HG02571 (cell line): ENCODE data around the gene BTLA.
"Not testable (repeated sequence)": the region's sequence is repeated elsewhere in the genome, so short reads cannot be mapped to it uniquely, and the experiment has no call there.

Experiments used
- ATAC-seq: cut with Tn5 transposase; IDR thresholded peaks from one replicate; pipeline ENCODE4 v1.9.1; 2021; ENCODE audit warnings: mild to moderate bottlenecking, moderate library complexity; ENCODE audit not compliant: unreplicated experiment

BTLA gene, protein sequence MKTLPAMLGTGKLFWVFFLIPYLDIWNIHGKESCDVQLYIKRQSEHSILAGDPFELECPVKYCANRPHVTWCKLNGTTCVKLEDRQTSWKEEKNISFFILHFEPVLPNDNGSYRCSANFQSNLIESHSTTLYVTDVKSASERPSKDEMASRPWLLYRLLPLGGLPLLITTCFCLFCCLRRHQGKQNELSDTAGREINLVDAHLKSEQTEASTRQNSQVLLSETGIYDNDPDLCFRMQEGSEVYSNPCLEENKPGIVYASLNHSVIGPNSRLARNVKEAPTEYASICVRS

DNA sequence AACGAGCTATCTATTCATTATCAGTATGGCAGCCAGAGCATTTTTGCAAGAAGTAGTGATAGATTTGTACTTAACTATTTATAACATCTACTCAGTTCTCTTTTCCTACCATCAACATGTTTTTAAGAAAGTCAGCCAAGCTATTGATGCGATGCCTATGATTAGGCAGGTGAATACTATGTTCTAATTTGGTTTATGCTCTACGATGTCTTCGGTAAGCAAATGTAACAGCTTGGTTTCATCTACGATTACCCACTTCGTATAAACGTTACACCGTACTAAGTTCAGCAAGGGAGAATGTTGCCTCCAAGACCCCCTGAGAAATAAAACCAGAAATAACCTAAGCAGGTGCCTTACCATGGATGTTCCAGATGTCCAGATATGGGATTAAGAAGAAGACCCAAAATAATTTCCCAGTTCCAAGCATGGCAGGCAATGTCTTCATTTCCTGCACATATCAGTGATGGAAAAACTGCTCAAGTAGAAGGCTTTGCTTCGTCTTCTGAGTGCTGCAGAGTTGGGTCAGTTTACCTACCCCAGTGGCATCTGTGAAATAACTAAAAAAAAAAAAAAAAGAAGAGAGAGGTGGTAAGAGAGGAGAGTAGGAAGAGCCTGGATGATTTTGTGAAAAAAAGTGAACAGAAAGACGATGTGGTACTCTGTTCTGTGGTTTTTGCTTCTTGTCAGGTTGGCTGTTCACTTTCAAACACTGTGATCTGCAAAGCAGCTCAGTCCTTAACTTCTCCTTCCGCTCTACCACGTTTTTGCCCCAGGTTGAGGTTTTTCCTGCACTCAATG lies at the start of gene BTLA:
BTLA (minus strand) TSS at position 559 of the 798 bp plus-strand sequence; CDS start at position 445, 114 bp downstream.
- ATAC-seq = peak; percentile 49

DNA sequence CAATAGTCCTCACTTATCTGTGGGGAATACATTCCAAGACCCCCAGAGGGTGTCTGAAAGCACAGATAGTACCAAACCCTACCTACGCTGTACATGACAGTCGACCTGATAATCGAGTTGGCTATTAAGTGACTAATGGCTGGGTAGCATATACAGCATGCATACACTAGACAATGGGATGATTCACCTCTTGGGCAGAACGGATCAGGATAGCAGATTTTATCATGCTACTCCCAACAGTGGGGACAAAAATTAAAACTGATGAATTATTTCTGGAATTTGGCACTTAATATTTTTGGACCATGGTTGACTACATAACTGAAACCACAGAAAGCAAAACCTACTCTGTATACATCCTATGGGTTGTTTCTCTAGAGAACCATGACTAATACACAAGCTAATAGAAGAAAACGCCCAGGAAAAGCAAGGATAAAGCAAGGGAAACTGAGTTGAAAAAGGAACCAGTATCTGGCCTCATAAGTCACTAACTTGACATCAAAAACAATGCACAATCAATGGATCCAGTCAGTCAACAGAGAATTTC lies 47.0 kb upstream of the BTLA start:
- ATAC-seq = no peak

DNA sequence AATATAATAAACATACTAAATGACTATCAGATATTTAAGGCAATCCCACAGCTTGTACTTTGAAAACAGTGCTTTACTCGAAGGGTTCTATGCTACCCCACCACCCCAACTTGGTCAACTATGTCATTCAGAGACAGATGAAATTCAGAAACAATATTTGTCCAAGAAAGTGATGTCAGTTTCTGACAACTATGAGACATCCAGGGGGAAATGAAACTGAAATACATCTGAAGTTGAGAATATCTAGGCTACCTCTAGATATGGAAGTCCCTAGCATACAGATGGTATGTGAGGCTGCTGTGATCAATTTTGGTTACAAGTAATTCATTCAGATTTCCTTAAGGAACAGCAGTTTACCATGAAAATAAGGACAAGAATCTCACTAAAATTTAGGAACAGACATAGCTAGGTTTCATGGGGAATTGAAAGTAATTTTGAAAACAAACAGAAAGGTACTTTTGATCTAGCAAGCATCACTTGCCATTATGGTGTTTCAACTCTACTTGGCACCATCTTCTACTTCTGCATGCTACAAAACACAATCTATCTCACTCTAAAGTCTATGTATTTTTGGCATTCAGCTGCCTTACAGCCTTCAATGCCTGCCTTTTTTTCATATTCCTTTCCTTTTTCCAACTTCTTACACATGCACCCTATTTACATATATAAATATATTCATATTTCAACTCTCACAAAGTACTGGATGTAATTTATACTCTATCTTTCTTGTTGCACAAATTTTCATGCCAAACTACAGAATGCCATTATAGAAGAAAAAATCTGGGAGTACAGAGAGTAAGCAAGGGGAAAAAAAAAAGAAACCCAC lies 40.8 kb upstream of the BTLA start:
- peak; percentile 91 for ATAC-seq

DNA sequence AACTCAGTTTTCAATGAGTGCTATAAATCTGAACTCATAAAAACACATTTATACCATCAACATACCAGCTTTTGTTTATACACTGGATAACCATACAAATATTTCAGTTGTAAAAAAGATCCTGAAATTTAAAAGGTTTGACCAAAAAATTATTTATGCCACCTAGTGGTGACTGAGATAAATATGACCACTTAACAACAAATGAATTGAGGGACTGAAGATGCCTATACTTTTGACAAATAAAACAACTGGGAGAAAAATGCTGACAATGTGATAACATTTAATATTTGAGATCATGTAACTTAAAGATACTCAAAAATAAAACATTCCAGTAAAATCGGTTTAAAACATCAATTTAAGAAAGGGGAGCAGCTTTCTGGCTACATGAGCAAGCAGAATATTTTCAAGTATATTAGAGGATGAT lies 32.1 kb upstream of the BTLA start:
- no peak for ATAC-seq

DNA sequence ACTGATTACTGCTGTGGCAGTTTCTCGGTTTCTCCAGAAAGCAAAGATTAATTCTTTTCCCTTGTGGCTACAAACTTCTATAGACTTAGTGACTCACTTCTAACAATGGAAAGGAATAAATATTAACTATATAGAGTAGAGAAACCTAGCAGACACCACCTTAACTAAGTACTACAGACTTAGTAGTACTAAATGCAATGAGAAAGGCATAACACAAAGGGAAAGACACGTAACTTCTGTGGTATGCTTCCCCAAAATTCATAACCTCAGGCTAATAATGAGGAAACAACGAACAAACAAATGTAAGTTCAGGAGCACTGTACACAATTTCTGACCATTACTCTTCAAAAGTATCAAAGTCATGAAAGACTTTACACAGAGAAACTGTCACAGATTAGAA lies 31.3 kb upstream of the BTLA start:
- no peak for ATAC-seq

DNA sequence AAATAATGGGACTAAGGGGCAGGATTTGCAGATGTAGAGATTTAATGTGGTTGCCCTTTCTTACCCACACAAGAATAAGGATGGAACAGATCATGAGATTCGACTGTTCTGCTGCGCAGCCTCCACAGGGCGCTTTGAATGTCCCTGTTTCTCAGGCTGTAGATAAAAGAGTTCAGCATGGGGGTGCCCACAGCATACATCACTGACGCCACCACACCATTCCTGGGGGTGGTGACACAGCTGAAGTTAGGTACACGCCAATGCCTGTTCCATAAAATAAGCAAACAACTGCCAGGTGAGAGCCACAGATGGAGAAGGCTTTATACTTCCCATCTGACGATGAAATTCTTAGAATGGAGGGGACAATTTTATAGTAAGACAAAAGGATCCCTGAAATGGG lies 24.9 kb upstream of the BTLA start:
- ATAC-seq = not testable (repeated sequence)

DNA sequence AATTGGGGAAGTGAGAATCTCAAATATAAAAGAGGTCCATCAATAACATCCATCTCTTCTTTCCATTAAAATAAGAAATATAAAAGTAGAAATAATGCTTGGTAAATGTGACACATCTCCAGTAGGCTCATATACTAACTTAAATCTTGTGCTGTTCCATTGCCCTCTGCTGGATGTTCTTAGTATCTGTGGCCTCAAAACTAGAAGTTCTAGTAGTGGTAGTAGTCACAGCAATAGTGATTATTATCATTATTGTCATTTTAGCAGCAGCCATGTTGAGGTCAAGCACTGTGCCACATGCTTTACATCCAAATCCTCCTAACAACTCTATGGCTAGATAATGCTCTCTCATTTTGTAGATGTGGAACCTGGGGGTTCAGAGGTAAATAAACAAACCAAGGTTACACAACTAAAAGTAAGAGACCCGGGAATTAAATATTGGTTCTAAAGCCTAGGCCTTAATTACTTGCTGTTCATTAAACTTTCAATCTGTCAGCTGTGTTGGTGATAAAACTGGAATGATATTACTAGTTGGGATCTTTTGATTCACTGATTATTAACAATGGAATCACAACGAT lies 20.2 kb upstream of the BTLA start:
- peak; percentile 41 for ATAC-seq

DNA sequence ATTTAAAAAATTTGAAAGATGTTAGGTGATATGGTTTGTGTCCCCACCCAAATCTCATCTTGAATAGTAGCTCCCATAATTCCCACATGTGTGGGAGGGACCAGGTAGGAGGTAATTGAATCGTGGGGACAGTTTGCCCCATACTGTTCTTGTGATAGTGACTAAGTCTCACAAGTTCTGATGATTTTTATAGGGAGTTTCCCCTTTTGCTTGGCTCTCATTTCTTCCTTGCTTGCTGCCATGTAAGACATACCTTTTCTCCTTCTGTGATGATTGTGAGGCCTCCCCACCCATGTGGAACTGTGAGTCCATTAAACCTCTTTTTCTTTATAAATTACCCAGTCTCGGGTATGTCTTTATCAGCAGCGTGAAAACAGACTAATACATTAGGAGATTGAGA lies 19.7 kb upstream of the BTLA start:
- ATAC-seq = not testable (repeated sequence)

DNA sequence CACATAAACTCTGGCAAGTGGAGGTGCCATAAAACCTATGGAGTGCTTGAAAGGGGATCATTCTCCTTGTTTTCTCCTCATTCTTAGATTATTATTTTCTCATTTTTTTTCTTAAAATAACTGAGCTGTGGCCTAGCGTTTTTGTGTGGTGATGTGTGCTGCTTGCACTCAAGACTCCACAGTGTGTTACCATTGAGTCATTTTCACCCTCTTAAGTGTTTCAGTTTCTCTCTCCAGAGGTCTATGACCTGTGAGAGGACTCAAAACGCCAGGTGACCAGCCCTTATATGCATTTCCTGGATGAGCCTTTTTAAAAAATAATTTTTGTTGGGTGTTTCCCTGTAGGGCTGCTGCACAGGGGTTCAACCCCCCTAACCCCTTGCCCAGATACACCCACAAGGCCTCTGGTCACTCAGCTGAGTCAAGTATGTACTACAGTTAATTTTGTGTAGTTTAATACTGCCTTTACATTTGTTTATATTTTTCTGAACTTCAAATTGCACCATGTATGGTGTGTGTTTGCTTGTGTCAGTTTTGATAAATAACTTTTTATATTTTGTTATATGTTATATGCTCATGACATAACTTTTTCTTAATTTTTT lies 15.4 kb upstream of the BTLA start:
- ATAC-seq = peak; percentile 99

DNA sequence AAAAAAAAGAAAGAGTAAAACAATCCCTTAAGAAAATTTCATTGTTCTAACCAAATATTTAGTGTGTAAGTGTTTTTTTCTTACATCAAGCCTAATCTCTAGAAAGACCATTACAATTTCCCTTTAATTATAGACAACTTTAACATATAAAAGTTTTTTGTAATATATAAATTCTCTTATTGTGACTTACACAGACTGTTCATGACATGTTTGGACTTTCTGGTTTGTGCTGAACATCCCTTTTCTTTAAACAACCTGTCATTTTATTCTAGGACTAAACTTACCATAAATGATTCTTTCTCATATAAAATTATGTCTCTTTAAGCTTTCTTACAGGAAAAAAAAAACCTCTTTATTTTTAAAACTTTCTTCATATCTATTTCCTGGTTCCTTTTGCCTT lies 13.0 kb upstream of the BTLA start:
- no peak for ATAC-seq

DNA sequence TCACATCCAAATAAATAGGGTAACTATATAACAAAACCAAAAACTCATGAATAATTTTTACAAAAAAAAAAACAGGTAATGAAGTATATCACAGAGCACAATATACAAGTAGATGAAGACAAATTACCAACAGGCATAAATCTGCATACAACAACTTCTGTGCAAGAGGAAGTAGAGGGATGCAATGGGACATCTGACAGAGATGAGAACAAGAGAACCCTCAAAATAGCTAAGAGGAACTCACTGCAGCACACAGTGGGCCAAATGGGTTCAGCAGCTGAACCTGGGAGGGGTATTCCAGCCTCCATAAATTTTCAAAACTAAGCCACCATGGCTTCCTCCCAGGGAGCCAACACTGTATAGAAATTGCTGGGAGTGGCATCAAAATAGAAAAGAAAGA lies 9.6 kb upstream of the BTLA start:
- no peak for ATAC-seq

DNA sequence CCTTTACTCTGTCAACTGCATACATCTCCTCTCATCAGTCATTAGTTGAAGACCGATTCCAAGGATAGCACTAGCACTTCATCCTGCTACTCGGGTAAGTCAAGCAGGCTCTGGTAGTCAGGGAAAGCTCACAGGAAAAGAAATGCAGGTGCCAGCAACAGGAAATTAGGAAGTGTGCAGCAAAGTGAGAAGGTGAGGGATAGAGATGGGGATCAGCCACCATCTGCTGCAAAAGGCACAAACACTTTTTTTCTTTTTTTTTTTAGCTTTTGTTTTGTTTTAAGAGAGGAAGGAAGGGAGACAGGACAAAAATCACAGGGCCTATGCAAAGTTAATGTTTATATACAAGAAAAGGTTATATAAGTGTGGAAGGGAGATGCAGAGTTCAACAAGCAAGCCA lies 9.0 kb upstream of the BTLA start:
- no peak for ATAC-seq

DNA sequence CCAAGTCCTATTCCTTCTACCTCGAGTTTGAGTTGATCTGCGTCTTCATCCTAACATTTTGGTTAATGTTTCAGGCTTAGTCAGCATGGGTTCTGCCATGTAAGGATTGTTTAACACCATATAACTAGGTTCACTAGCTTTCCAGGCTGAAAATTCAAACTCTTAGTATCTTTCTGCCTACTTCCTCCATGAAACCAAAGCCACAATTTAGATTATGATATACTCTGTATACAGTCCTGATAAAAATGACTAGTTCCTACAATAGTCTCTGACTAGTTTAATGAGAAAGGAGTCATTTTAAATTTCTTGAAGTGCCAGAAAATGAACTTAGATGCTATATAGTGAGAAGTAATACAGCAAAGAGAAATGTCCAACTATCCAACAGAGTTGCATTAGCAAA lies 6.6 kb upstream of the BTLA start:
- no peak for ATAC-seq

DNA sequence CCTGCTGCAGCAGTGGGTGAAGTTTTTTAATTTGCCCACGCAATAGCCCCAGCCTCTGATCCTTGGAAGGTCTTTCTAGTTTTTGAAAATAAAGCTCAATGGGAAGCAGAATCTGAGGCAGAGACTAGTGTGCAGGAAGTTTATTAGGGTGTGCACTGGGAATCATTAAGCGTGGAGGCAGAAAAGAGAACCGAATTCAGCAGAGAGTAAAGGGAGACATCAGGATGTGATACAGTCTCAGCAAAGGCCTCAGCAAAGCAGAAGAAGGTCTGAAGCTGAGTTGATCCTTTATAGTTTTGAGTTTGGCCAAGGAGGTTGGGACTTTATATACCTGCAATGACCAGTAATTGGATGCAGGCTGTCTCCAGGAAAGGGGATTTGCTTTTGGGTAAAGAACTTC lies 4.9 kb upstream of the BTLA start:
- ATAC-seq = no peak

DNA sequence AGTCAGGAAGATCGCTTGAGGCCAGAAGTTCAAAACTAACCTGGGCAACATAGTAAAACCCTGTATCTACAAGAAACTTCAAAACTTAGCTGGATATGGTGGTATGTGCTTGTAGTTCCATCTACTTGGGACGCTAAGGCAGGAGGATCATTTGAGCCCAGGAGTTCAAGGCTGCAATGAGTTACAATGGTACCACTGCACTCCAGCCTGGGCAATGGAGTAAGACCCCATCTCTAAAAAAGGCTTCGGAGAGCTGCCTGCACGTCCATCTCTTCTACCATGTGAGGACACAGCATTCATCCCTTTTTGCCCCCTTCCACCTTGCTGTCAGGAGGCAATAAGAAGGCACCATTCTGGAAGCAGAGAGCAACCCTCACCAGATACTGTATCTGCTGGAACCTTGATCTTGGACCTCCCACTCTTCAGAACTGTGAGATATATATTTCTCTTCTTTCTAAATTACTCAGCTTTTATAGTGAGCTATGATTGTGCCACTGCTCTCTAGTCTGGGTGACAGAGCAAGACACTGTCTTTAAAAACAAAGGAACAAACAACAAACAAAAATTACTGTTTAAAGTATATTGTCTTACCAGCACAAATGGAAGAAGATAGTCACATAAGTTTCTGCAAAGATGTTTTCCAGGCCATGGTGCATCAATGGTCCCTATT lies 4.2 kb upstream of the BTLA start:
- no peak for ATAC-seq

DNA sequence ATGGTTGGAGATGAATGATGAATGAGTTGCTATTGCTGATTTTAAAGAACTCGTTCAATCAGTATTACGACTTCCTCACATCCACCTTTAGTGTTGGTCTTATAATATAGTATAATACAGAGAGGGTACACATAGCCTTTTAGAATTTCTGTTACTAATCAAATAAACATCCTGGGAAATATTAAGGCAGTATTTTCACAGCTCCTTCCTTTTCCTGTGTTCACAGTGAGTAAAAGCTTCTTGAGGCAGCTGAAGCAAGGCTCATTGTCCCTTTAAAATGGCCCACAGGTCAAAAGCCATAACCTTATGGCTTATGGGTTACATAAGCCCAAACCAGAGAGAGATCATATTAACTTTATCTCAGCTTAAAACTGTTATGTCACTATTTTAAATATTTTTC lies 1.3 kb upstream of the BTLA start:
- ATAC-seq = no peak

DNA sequence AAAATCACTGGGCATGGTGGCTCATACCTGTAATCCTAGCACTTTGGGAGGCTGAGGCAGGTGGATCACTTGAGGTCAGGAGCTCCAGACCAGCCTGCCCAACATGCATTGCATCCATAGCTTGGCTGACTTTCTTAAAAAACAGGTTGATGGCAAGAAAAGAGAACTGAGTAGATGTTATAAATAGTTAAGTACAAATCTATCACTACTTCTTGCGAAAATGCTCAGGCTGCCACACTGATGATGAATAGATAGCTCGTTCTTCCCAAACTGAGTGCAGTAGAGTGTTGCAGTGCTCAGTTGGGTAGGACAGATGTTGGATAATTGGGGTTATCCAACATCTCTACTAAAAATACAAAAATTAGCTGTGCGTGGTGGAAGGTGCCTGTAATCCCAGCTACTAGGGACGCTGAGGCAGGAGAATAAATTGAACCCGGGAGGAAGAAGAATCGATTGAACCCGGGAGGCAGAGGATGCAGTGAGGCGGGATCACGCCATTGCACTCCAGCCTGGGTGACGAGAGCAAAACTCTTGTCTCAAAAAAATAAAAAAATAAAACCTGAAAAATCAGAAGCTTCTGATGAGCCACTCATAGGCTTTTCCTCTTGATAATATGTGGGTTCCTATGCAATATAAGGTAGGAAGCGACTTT lies 1.2 kb downstream of the BTLA start:
- no peak for ATAC-seq

DNA sequence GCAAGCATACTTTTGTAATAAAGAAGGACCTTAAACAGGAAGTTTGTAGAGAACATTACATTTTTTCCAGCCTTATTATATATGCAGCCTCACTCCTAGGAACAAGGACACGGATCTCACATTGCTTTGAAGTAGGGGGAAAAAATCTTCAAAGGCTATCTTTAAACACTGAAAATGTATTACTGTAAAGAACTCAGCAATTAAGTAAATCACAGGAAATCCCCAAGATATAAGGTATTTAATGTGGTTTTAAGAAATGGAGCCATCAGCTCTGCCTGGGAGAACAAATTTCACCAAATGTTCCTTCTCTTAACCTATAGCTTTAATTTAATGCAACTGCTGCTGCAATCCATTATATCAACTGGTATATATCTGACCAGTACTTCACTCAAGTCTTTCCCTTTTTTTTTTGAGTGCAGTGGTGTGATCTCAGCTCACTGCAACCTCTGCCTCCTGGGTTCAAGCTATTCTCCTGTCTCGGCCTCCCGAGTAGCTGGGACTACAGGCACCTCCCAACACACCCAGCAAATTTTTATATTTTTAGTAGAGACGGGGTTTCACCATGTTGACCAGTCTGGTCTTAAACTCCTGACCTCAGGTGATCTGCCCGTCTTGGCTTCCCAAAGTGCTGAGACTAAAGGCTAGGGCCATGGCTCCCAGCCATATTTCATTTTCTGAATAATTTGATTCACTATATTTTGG lies 2.8 kb downstream of the BTLA start:
- ATAC-seq = no peak

DNA sequence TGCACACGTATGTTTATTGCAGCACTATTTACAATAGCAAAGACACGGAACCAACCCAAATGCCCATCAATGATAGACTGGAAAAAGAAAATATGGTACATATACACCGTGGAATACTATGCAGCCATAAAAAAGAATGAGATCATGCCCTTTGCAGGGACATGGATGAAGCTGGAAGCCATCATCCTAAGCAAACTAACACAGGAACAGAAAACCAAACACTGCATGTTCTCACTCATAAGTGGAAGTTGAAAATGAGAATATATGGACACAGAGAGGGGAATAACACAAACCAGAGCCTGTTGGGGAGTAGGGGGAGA lies 4.9 kb downstream of the BTLA start:
- not testable (repeated sequence) for ATAC-seq
